Mesenchymal stem cell (in vitro differentiated cells and primary cell): ENCODE measurements around the gene PLK3.

Experiments used
- DNase-seq: peaks from one replicate; pipeline ENCODE4 v3.0.0-alpha.2; 2013
- H2AFZ ChIP-seq: one replicate; pipeline ENCODE4 v1.6.1; 2013; ENCODE audit warnings: low read depth, mild to moderate bottlenecking, control low read depth, inconsistent platforms, low read length, moderate library complexity
- H2AK5ac ChIP-seq: 2 replicates; pipeline ENCODE4 v1.6.1; 2013; ENCODE audit warnings: low read length, moderate library complexity, mild to moderate bottlenecking, inconsistent platforms; ENCODE audit not compliant: severe bottlenecking
- H2BK120ac ChIP-seq: one replicate; pipeline ENCODE4 v1.6.1; 2013; ENCODE audit warnings: low read depth, mild to moderate bottlenecking, inconsistent platforms, low read length, moderate library complexity
- H2BK12ac ChIP-seq, 2 experiments: one replicate each; pipeline ENCODE4 v1.6.1; 2013; ENCODE audit warnings: inconsistent platforms in 2 of 2, low read length in 2 of 2, mild to moderate bottlenecking in 2 of 2, moderate library complexity in 2 of 2, control low read depth in 1 of 2
- H2BK15ac ChIP-seq: one replicate; pipeline ENCODE4 v1.6.1; 2013; ENCODE audit warnings: mild to moderate bottlenecking, low read depth, inconsistent platforms; ENCODE audit not compliant: poor library complexity, severe bottlenecking
- H2BK5ac ChIP-seq: 2 replicates; pipeline ENCODE4 v1.6.1; 2013; ENCODE audit warnings: low read depth, mild to moderate bottlenecking, low read length, control low read depth, inconsistent platforms; ENCODE audit not compliant: poor library complexity, severe bottlenecking
- H3K14ac ChIP-seq, 2 experiments: one replicate each; pipeline ENCODE4 v1.6.1; 2013; ENCODE audit warnings: inconsistent platforms in 2 of 2, low read length in 2 of 2, control low read depth in 1 of 2, mild to moderate bottlenecking in 1 of 2, moderate library complexity in 1 of 2
- H3K18ac ChIP-seq, 2 experiments: one replicate each; pipeline ENCODE4 v1.6.1; 2013; ENCODE audit warnings: inconsistent platforms in 2 of 2, low read length in 2 of 2, control low read depth in 1 of 2, low read depth in 1 of 2, mild to moderate bottlenecking in 1 of 2
- H3K23ac ChIP-seq, 2 experiments: one replicate each; pipeline ENCODE4 v1.6.1; 2013; ENCODE audit warnings: inconsistent platforms in 2 of 2, low read length in 2 of 2, mild to moderate bottlenecking in 2 of 2, moderate library complexity in 2 of 2, control low read depth in 1 of 2
- H3K27ac ChIP-seq: 2 replicates; pipeline ENCODE4 v1.5.1; 2013; ENCODE audit warnings: mild to moderate bottlenecking, moderate library complexity, low read length, control low read depth, inconsistent platforms; ENCODE audit not compliant: poor library complexity, severe bottlenecking
- H3K27me3 ChIP-seq, 2 experiments: 2 replicates each; pipeline versions ENCODE4 v1.6.1 to v1.7.0; 2013; ENCODE audit warnings: low read length in 2 of 2, mild to moderate bottlenecking in 2 of 2, moderate library complexity in 2 of 2, control low read depth in 1 of 2, inconsistent platforms in 1 of 2; ENCODE audit not compliant: control insufficient read depth in 1 of 2, insufficient read depth in 1 of 2
- H3K36me3 ChIP-seq, 2 experiments: 2 replicates each; pipeline versions ENCODE4 v1.6.1 to v1.7.0; 2013; ENCODE audit warnings: low read length in 2 of 2, control low read depth in 1 of 2, inconsistent platforms in 1 of 2, low read depth in 1 of 2, mild to moderate bottlenecking in 1 of 2; ENCODE audit not compliant: insufficient read depth in 2 of 2, control insufficient read depth in 1 of 2
- H3K4ac ChIP-seq, 2 experiments: one replicate each; pipeline ENCODE4 v1.6.1; 2013; ENCODE audit warnings: inconsistent platforms in 2 of 2, low read length in 2 of 2, mild to moderate bottlenecking in 2 of 2, moderate library complexity in 2 of 2, control low read depth in 1 of 2, low read depth in 1 of 2
- H3K4me1 ChIP-seq: 2 replicates; pipeline ENCODE4 v1.6.1; 2013; ENCODE audit warnings: low read depth, low read length, control low read depth; ENCODE audit not compliant: control insufficient read depth, insufficient read depth
- H3K4me2 ChIP-seq: 2 replicates; pipeline ENCODE4 v1.6.1; 2013; ENCODE audit warnings: low read length, mild to moderate bottlenecking, inconsistent platforms; ENCODE audit not compliant: poor library complexity, severe bottlenecking
- H3K4me3 ChIP-seq, 2 experiments: 2 replicates each; pipeline versions ENCODE4 v1.5.1 to v1.7.0; 2013; ENCODE audit warnings: low read length in 2 of 2, mild to moderate bottlenecking in 2 of 2, control low read depth in 1 of 2, low read depth in 1 of 2; ENCODE audit not compliant: insufficient read depth in 1 of 2
- H3K79me1 ChIP-seq: replicated peaks from 2 replicates; pipeline ENCODE4 v1.6.1; 2013; ENCODE audit warnings: mild to moderate bottlenecking, control low read depth, low read length, inconsistent platforms; ENCODE audit not compliant: poor library complexity, severe bottlenecking
- H3K9ac ChIP-seq: 2 replicates; pipeline ENCODE4 v1.7.0; 2013; ENCODE audit warnings: mild to moderate bottlenecking, low read length, moderate library complexity
- H3K9me3 ChIP-seq: 2 replicates; pipeline ENCODE4 v1.7.0; 2013; ENCODE audit warnings: mild to moderate bottlenecking, low read length; ENCODE audit not compliant: control insufficient read depth
- H4K8ac ChIP-seq: one replicate; pipeline ENCODE4 v1.6.1; 2013; ENCODE audit warnings: inconsistent platforms, mild to moderate bottlenecking, low read length, moderate library complexity
- H4K91ac ChIP-seq: one replicate; pipeline ENCODE4 v1.6.1; 2013; ENCODE audit warnings: mild to moderate bottlenecking, low read length, inconsistent platforms
- WGBS: methylation state at CpG from one replicate; pipeline ENCODE4 v1.1.7; 2013; ENCODE audit warnings: mixed read lengths; 5-methylcytosine and 5-hydroxymethylcytosine counted together

The PLK3 gene

GRCh38 chr1:44805311-44806024 is 5.3 kb downstream of the PLK3 start:
- H2BK5ac ChIP-seq = no peak overlapping the region
- peaks cover 53 to 54% of the 10 kb centered on the region in 2 experiments for H3K36me3 ChIP-seq
- WGBS = 96% methylated on average over 17 of the region's 20 CpGs

GRCh38 chr1:44806025-44806703 is 6.0 kb downstream of the PLK3 start:
- Histone ChIP-seq H3K18ac (peak overlapping the region; percentile 85 to 95), H3K27ac (peak overlapping the region; percentile 100), H4K8ac (peak overlapping the region; percentile 89), H3K27me3 (no peaks in the 10 kb centered on the region), H3K79me1 (peaks cover 7% of the 10 kb centered on the region), H2BK120ac (peak overlapping the region; percentile 84), H3K9me3 (no peaks in the 10 kb centered on the region), H2AK5ac (peak overlapping the region; percentile 70), H3K4me2 (no peak overlapping the region), H3K4ac (peak overlapping the region; percentile 80 to 97), H3K9ac (peak overlapping the region; percentile 97), H2BK5ac (no peak overlapping the region), H3K36me3 (peaks cover 53 to 57% of the 10 kb centered on the region in 2 experiments), H3K4me3 (peak overlapping the region in 1 of 2 experiments; percentile 47), H3K14ac (peak overlapping the region in 1 of 2 experiments; percentile 22), H2BK12ac (peak overlapping the region; percentile 33 to 69), H2BK15ac (peak overlapping the region; percentile 58), H4K91ac (peak overlapping the region; percentile 97), H2AFZ (no peak overlapping the region), H3K23ac (no peak overlapping the region), H3K4me1 (peaks cover 86% of the 10 kb centered on the region)
- no peak for DNase-seq
- WGBS = 96% methylated on average over 67 of the region's 70 CpGs

More at GRCh38 chr1:44805311-44806024, 5.3 kb downstream of the PLK3 start:
- Histone ChIP-seq H3K4me1 (peaks cover 82% of the 10 kb centered on the region), H3K27me3 (no peaks in the 10 kb centered on the region), H3K14ac (no peak overlapping the region), H2BK15ac (no peak overlapping the region), H3K4me2 (no peak overlapping the region), H3K27ac (no peak overlapping the region), H3K9ac (peak overlapping the region; percentile 97), H3K4ac (peak overlapping the region in 1 of 2 experiments; percentile 58), H3K23ac (no peak overlapping the region), H3K4me3 (no peak overlapping the region), H3K9me3 (no peaks in the 10 kb centered on the region), H3K18ac (peak overlapping the region; percentile 12 to 95), H2AK5ac (peak overlapping the region; percentile 44), H3K79me1 (peaks cover 7% of the 10 kb centered on the region), H2AFZ (no peak overlapping the region), H4K91ac (peak overlapping the region; percentile 94), H2BK120ac (no peak overlapping the region), H2BK12ac (peak overlapping the region in 1 of 2 experiments; percentile 81), H4K8ac (peak overlapping the region; percentile 61)
- DNase-seq = no peak

GRCh38 chr1:44806704-44807363 is 6.7 kb downstream of the PLK3 start, which contains the start of gene DYNLT4:
DYNLT4 (minus strand) TSS chr1:44807351; CDS start chr1:44806668, 683 bp downstream.
- H2BK12ac ChIP-seq = peak within 1 kb of the TSS; percentile 33 to 97
- peaks cover 85% of the 10 kb centered on the region for H3K4me1 ChIP-seq
- H3K23ac ChIP-seq = peak within 1 kb of the TSS in 1 of 2 experiments; percentile 75
- WGBS = 72% methylated on average over 6 of the region's 7 CpGs
- peak within 1 kb of the TSS; percentile 99 for H2BK5ac ChIP-seq
- H3K4me2 ChIP-seq = peak within 1 kb of the TSS; percentile 17
- peak within 1 kb of the TSS in 1 of 2 experiments; percentile 75 for H3K4me3 ChIP-seq
- peak within 1 kb of the TSS; percentile 100 for H3K27ac ChIP-seq
- H3K9me3 ChIP-seq = no peaks in the 10 kb centered on the region
- H2BK15ac ChIP-seq = peak within 1 kb of the TSS; percentile 73
- no peak for DNase-seq
- peak within 1 kb of the TSS in 1 of 2 experiments; percentile 85 for H3K14ac ChIP-seq
- peak within 1 kb of the TSS; percentile 100 for H2BK120ac ChIP-seq
- peak within 1 kb of the TSS; percentile 97 for H3K9ac ChIP-seq
- H2AK5ac ChIP-seq = peak within 1 kb of the TSS; percentile 100
- peak within 1 kb of the TSS; percentile 97 to 99 for H3K4ac ChIP-seq
- peak within 1 kb of the TSS; percentile 99 to 100 for H3K18ac ChIP-seq
- H3K79me1 ChIP-seq = peaks cover 7% of the 10 kb centered on the region
- peak within 1 kb of the TSS; percentile 89 for H4K8ac ChIP-seq
- H3K36me3 ChIP-seq = peaks cover 53 to 55% of the 10 kb centered on the region in 2 experiments
- H4K91ac ChIP-seq = peak within 1 kb of the TSS; percentile 100
- H2AFZ ChIP-seq = no peak within 1 kb of the TSS
- no peaks in the 10 kb centered on the region for H3K27me3 ChIP-seq
